DOHH2 (cell line): ENCODE results near the gene BCL3.
A peak's percentile ranks its signal among the peaks of the same experiment; 100 is the strongest.

ENCODE experiments used
- H3F3A ChIP-seq: fragments of 200-600 bp; sonication (generic), shearing (Covaris generic); 2 replicates; pipeline ENCODE4 v1.6.0; 2016; ENCODE audit warnings: antibody characterized with exemption, mild to moderate bottlenecking; ENCODE audit not compliant: control insufficient read depth, insufficient read depth
- H3K27ac ChIP-seq: fragments of 200-600 bp; sonication (generic); 2 replicates; pipeline ENCODE4 v1.5.1; 2014; ENCODE audit warnings: low read depth, mild to moderate bottlenecking, low read length, moderate library complexity
- H3K27me3 ChIP-seq: fragments of 200-600 bp; sonication (generic); 2 replicates; pipeline ENCODE4 v1.6.1; 2014; ENCODE audit warnings: mild to moderate bottlenecking, low read length, mixed read lengths; ENCODE audit not compliant: control insufficient read depth
- H3K36me3 ChIP-seq: fragments of 200-600 bp; sonication (generic); 2 replicates; pipeline ENCODE4 v1.6.1; 2014; ENCODE audit warnings: mild to moderate bottlenecking, low read length, moderate library complexity, mixed read lengths; ENCODE audit not compliant: control insufficient read depth
- H3K4me1 ChIP-seq: fragments of 200-600 bp; sonication (generic); 2 replicates; pipeline ENCODE4 v1.6.1; 2014; ENCODE audit warnings: mild to moderate bottlenecking, low read length, mixed read lengths; ENCODE audit not compliant: control insufficient read depth
- H3K4me2 ChIP-seq: fragments of 200-600 bp; sonication (generic); 2 replicates; pipeline ENCODE4 v1.6.0; 2014; ENCODE audit warnings: mild to moderate bottlenecking, low read length, moderate library complexity
- H3K4me3 ChIP-seq: fragments of 200-600 bp; sonication (generic); 2 replicates; pipeline ENCODE4 v1.5.1; 2014; ENCODE audit warnings: mild to moderate bottlenecking, low read length, mixed read lengths
- H3K79me2 ChIP-seq: fragments of 200-600 bp; sonication (generic); 2 replicates; pipeline ENCODE4 v1.6.1; 2014; ENCODE audit warnings: mild to moderate bottlenecking, low read length, mixed read lengths; ENCODE audit not compliant: control insufficient read depth
- H3K9me2 ChIP-seq: fragments of 200-600 bp; sonication (generic); replicated peaks from 2 replicates; pipeline ENCODE4 v1.6.1; 2014; ENCODE audit warnings: mild to moderate bottlenecking, low read length, mixed read lengths; ENCODE audit not compliant: control insufficient read depth
- H3K9me3 ChIP-seq: fragments of 200-600 bp; sonication (generic); 2 replicates; pipeline ENCODE4 v1.6.1; 2014; ENCODE audit warnings: antibody characterized with exemption, low read length, mixed read lengths; ENCODE audit not compliant: control insufficient read depth, insufficient read depth
- H4K20me1 ChIP-seq: fragments of 200-600 bp; sonication (generic); 2 replicates; pipeline ENCODE4 v1.6.0; 2014; ENCODE audit warnings: low read depth, mild to moderate bottlenecking, antibody characterized with exemption, low read length, moderate library complexity; ENCODE audit not compliant: control insufficient read depth, insufficient read depth
- CTCF ChIP-seq: fragments of 200-600 bp; sonication (generic); IDR thresholded peaks from one replicate; pipeline ENCODE4 v1.5.1; 2014; ENCODE audit warnings: antibody characterized with exemption, mild to moderate bottlenecking, low read depth, low read length; ENCODE audit not compliant: poor library complexity, severe bottlenecking
- EZH2phosphoT487 ChIP-seq: fragments of 200-600 bp; sonication (generic); IDR thresholded peaks from 2 replicates; pipeline ENCODE4 v1.6.1; 2017; ENCODE audit warnings: borderline replicate concordance, mild to moderate bottlenecking, antibody characterized with exemption, low read length, moderate library complexity, mixed read lengths

The BCL3 gene

GRCh38 chr19:44723299-44723951, 25.1 kb upstream of the BCL3 start:
- no peaks in the 10 kb centered on the region for H4K20me1 ChIP-seq
- H3K4me2 ChIP-seq, result no peak overlapping the region
- H3K27ac ChIP-seq, result no peak overlapping the region
- H3K9me3 ChIP-seq, result no peaks in the 10 kb centered on the region
- no peak overlapping the region for H3K4me3 ChIP-seq
- peaks cover 42% of the 10 kb centered on the region for H3K4me1 ChIP-seq
- peaks cover 15% of the 10 kb centered on the region for H3K27me3 ChIP-seq
- no peaks in the 10 kb centered on the region for H3F3A ChIP-seq
- no peaks in the 10 kb centered on the region for H3K9me2 ChIP-seq
- TF ChIP-seq EZH2phosphoT487 (no peak), CTCF (no peak)
- no peaks in the 10 kb centered on the region for H3K79me2 ChIP-seq
- H3K36me3 ChIP-seq, result no peaks in the 10 kb centered on the region

- Histone ChIP-seq H3F3A (no peaks in the 10 kb centered on the region), H4K20me1 (no peaks in the 10 kb centered on the region), H3K9me3 (no peaks in the 10 kb centered on the region), H3K9me2 (no peaks in the 10 kb centered on the region), H3K4me1 (peaks cover 42% of the 10 kb centered on the region), H3K4me2 (no peak overlapping the region), H3K27ac (no peak overlapping the region), H3K27me3 (peaks cover 15% of the 10 kb centered on the region), H3K79me2 (no peaks in the 10 kb centered on the region), H3K4me3 (no peak overlapping the region), H3K36me3 (no peaks in the 10 kb centered on the region)
- TF ChIP-seq EZH2phosphoT487, result no peak
- peak; percentile 97 for TF ChIP-seq CTCF
These were observed 24.6 kb upstream of the BCL3 start for GRCh38 chr19:44723952-44724319.

- Histone ChIP-seq H3K9me3 (no peaks in the 10 kb centered on the region), H3K9me2 (no peaks in the 10 kb centered on the region), H4K20me1 (no peaks in the 10 kb centered on the region), H3K36me3 (no peaks in the 10 kb centered on the region), H3K4me1 (peaks cover 46% of the 10 kb centered on the region), H3K27me3 (peaks cover 15% of the 10 kb centered on the region), H3K79me2 (no peaks in the 10 kb centered on the region), H3F3A (no peaks in the 10 kb centered on the region), H3K4me2 (no peak overlapping the region), H3K4me3 (no peak overlapping the region), H3K27ac (no peak overlapping the region)
- TF ChIP-seq EZH2phosphoT487 (no peak), CTCF (no peak)
These were observed 23.3 kb upstream of the BCL3 start for GRCh38 chr19:44725251-44725650.
